B cell (primary cell): Measurements from ENCODE around the gene TMOD2. TPM values are rescaled to one million over a fixed set of nuclear protein-coding genes. Genes with fewer than 3 reads are reported as not detected.

Experiments used
- ATAC-seq: fragments of 200-7000 bp; cut with Tn5 transposase; one replicate; pipeline ENCODE4 v1.10.0; 2021; ENCODE audit warnings: low read depth, mild to moderate bottlenecking, moderate number of reproducible peaks, moderate library complexity
- CTCF ChIA-PET: fragments of 350-600 bp; sonication (Branson Sonifier 250); formaldehyde crosslinking; loops from one replicate; lab custom pipeline; 2021; ENCODE audit warnings: antibody characterized with exemption, inconsistent platforms; lab: Charles Lee
- POLR2A ChIA-PET: fragments of 350-600 bp; sonication (Branson Sonifier 250); formaldehyde crosslinking; loops from one replicate; lab custom pipeline; 2021; ENCODE audit warnings: antibody characterized with exemption; lab: Charles Lee
- DNase-seq: peaks from one replicate; pipeline ENCODE4 v3.0.0; 2013
- H2AFZ ChIP-seq: 2 replicates; pipeline ENCODE4 v1.6.1; 2012; ENCODE audit warnings: mild to moderate bottlenecking, low read depth, low read length; ENCODE audit not compliant: insufficient read depth, poor library complexity, severe bottlenecking
- H3K27ac ChIP-seq, 2 donors: 1 replicate in 1 of 2; 2 replicates in 1 of 2; pipeline ENCODE4 v1.5.1; 2012 to 2013; ENCODE audit warnings: low read length in 2 of 2, mild to moderate bottlenecking in 2 of 2, moderate library complexity in 1 of 2
- H3K27me3 ChIP-seq, 4 experiments: fragments of 200-600 bp in 1 of 4; sonication (generic) in 1 of 4; replicated peaks in 1 of 4; 1 replicate in 2 of 4; 2 replicates in 2 of 4; pipeline versions ENCODE4 v1.6.1 to v1.7.0; 2013 to 2016; ENCODE audit warnings: low read length in 3 of 4, mild to moderate bottlenecking in 2 of 4, mixed read lengths in 1 of 4, moderate library complexity in 1 of 4; ENCODE audit not compliant: insufficient read depth in 4 of 4, control insufficient read depth in 3 of 4; ENCODE audit errors: control extremely low read depth in 1 of 4
- H3K36me3 ChIP-seq, 2 experiments: replicated peaks in 1 of 2; 1 replicate in 1 of 2; 2 replicates in 1 of 2; pipeline versions ENCODE4 v1.6.1 to v1.7.1; 2013; ENCODE audit warnings: low read length in 1 of 2; ENCODE audit not compliant: insufficient read depth in 2 of 2, control insufficient read depth in 1 of 2; ENCODE audit errors: control extremely low read depth in 1 of 2, extremely low read depth in 1 of 2
- H3K4me1 ChIP-seq, 2 donors: fragments of 200-600 bp in 1 of 2; sonication (generic) in 1 of 2; 1 replicate in 1 of 2; 2 replicates in 1 of 2; pipeline versions ENCODE4 v1.5.1 to v1.6.1; 2013 to 2017; ENCODE audit warnings: low read length in 2 of 2; ENCODE audit not compliant: control insufficient read depth in 2 of 2, insufficient read depth in 2 of 2
- H3K4me2 ChIP-seq: replicated peaks from 2 replicates; pipeline ENCODE3; 2012; ENCODE audit warnings: mild to moderate bottlenecking, low read depth, low read length; ENCODE audit not compliant: poor library complexity, severe bottlenecking
- H3K4me3 ChIP-seq, 5 experiments: fragments of 200-600 bp in 1 of 5; sonication (generic) in 1 of 5; 1 replicate in 3 of 5; 2 replicates in 2 of 5; pipeline versions ENCODE4 v1.5.1 to v1.7.0; 2011 to 2016; ENCODE audit warnings: low read length in 4 of 5, mild to moderate bottlenecking in 4 of 5, low read depth in 2 of 5, control low read depth in 1 of 5, moderate library complexity in 1 of 5; ENCODE audit not compliant: insufficient read depth in 1 of 5; ENCODE audit errors: control extremely low read depth in 1 of 5, extremely low read depth in 1 of 5
- H3K79me2 ChIP-seq: fragments of 200-600 bp; sonication (generic); one replicate; pipeline ENCODE4 v1.6.0; 2016; ENCODE audit warnings: low read length; ENCODE audit not compliant: control insufficient read depth, insufficient read depth
- H3K9ac ChIP-seq: fragments of 200-600 bp; sonication (generic); 2 replicates; pipeline ENCODE4 v1.6.1; 2017; ENCODE audit warnings: mild to moderate bottlenecking, low read length, moderate library complexity
- H3K9me3 ChIP-seq, 3 donors: one replicate each; pipeline versions ENCODE4 v1.6.1 to v1.7.1; 2013; ENCODE audit warnings: low read length in 2 of 3; ENCODE audit not compliant: control insufficient read depth in 2 of 3, insufficient read depth in 1 of 3; ENCODE audit errors: control extremely low read depth in 1 of 3
- H4K20me1 ChIP-seq: 2 replicates; pipeline ENCODE4 v1.6.0; 2012; ENCODE audit warnings: mild to moderate bottlenecking, low read length; ENCODE audit not compliant: insufficient read depth, control insufficient read depth, poor library complexity, severe bottlenecking
- H3K27ac Mint-ChIP-seq: one replicate; pipeline ENCODE4 v1.8.0; 2021; ENCODE audit warnings: mixed read lengths
- H3K27me3 Mint-ChIP-seq: one replicate; pipeline ENCODE4 v1.8.0; 2021; ENCODE audit warnings: mixed read lengths
- H3K4me1 Mint-ChIP-seq: one replicate; pipeline ENCODE4 v1.8.0; 2021; ENCODE audit warnings: mixed read lengths
- H3K4me3 Mint-ChIP-seq: one replicate; pipeline ENCODE4 v1.8.0; 2021; ENCODE audit warnings: mixed read lengths
- H3K9me3 Mint-ChIP-seq: one replicate; pipeline ENCODE4 v1.8.0; 2022; ENCODE audit warnings: mixed read lengths; ENCODE audit not compliant: insufficient read depth
- EZH2 ChIP-seq: IDR thresholded peaks from 2 replicates; pipeline ENCODE4 v1.6.1; 2012; ENCODE audit warnings: borderline replicate concordance, low read depth, mild to moderate bottlenecking, moderate library complexity, low read length; ENCODE audit not compliant: insufficient read depth, poor library complexity, severe bottlenecking
- WGBS: methylation state at CpG from one replicate; pipeline ENCODE4 v1.1.5; 2013; ENCODE audit warnings: missing lambda C conversion rate; ENCODE audit not compliant: insufficient coverage; 5-methylcytosine and 5-hydroxymethylcytosine counted together
- intact Hi-C: fragments of 100-400 bp; cut with micrococcal nuclease; formaldehyde crosslinking; loops from one replicate; pipeline ENCODE4 v1.10.0; 2022
- polyA plus RNA-seq: library from polyadenylated mRNA; depleted of rRNA; stranded (reverse); fragments of >200 nt; gene quantifications from 2 replicates; pipeline ENCODE4 v1.2.3, GENCODE V29; 2012
- total RNA-seq, 2 donors: library from RNA; stranded (reverse); fragments of 120-200 nt in 1 of 2; gene quantifications; 1 replicate in 1 of 2; 2 replicates in 1 of 2; pipeline versions ENCODE4 v1.2.3 to v1.2.4, GENCODE V29; 2013 to 2022
- TF ChIP-seq, protein P1 (sequence below): fragments of 200-600 bp; IDR thresholded peaks from one replicate; pipeline ENCODE4 v1.8.0; 2022; ENCODE audit warnings: antibody characterized with exemption, mild to moderate bottlenecking

Gene TMOD2
- total and polyA plus RNA-seq, 2 donors (not counting 1 experiment from before 2014, with no cell fraction given): 5.7 to 25.9 TPM

GRCh38 chr15:51737522-51738305 lies 13.7 kb upstream of the TMOD2 start, which contains the start of gene LYSMD2:
TSS of gene LYSMD2 (minus strand) at chr15:51737655. CDS start at chr15:51737622, 33 bp downstream.
- H3K79me2 ChIP-seq: peaks cover 65% of the 10 kb centered on the region
- peak within 1 kb of the TSS; percentile 68 to 93 (median 73) for H3K4me3 ChIP-seq
- Mint-ChIP-seq H3K4me1 (peaks cover 52% of the 10 kb centered on the region), H3K27me3 (no peaks in the 10 kb centered on the region), H3K4me3 (peak within 1 kb of the TSS; percentile 98), H3K9me3 (no peaks in the 10 kb centered on the region), H3K27ac (peak within 1 kb of the TSS; percentile 95)
- peak within 1 kb of the TSS; percentile 74 for H2AFZ ChIP-seq
- H3K36me3 ChIP-seq: peaks cover 0 to 15% of the 10 kb centered on the region in 2 experiments
- no peaks in the 10 kb centered on the region for H3K9me3 ChIP-seq
- H3K4me2 ChIP-seq: peak within 1 kb of the TSS; percentile 79
- DNase-seq (peak; percentile 82), ATAC-seq (peak; percentile 67)
- under 1% methylated on average over 66 of the region's 67 CpGs for WGBS
- peak within 1 kb of the TSS; percentile 87 to 89 for H3K27ac ChIP-seq
- TF ChIP-seq, protein P1, sequence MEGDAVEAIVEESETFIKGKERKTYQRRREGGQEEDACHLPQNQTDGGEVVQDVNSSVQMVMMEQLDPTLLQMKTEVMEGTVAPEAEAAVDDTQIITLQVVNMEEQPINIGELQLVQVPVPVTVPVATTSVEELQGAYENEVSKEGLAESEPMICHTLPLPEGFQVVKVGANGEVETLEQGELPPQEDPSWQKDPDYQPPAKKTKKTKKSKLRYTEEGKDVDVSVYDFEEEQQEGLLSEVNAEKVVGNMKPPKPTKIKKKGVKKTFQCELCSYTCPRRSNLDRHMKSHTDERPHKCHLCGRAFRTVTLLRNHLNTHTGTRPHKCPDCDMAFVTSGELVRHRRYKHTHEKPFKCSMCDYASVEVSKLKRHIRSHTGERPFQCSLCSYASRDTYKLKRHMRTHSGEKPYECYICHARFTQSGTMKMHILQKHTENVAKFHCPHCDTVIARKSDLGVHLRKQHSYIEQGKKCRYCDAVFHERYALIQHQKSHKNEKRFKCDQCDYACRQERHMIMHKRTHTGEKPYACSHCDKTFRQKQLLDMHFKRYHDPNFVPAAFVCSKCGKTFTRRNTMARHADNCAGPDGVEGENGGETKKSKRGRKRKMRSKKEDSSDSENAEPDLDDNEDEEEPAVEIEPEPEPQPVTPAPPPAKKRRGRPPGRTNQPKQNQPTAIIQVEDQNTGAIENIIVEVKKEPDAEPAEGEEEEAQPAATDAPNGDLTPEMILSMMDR: no peak
- TF ChIP-seq EZH2: no peak
- ChIA-PET POLR2A (interaction anchor here (0.6 to 2.6 kb wide), 3 partner anchors 13 to 44 kb away, joined by 4 to 16 read pairs (median 16); partner anchors contain the start of gene TMOD2), CTCF (interaction anchor here (0.5 to 10.8 kb wide), 10 partner anchors 9 to 831 kb away, joined by 3 to 133 read pairs (median 6); no protein-coding TSS in a partner anchor)
- intact Hi-C loops: loop anchor here (2.0 to 10.0 kb wide), 4 partner anchors 87 to 937 kb away; partner anchors contain the start of genes AP4E1, ATOSA and TMOD3
- H3K4me1 ChIP-seq: peaks cover 46 to 51% of the 10 kb centered on the region in 2 donors
- H3K27me3 ChIP-seq: no peaks in the 10 kb centered on the region
- H4K20me1 ChIP-seq: no peaks in the 10 kb centered on the region
- H3K9ac ChIP-seq: peak within 1 kb of the TSS; percentile 73
